OCI-LY1 (cell line): ENCODE results near the gene ALDH1A1.

Experiments used
- CTCF ChIP-seq: fragments of 200-600 bp; sonication (generic), shearing (Covaris generic); IDR thresholded peaks from 2 replicates; pipeline ENCODE4 v1.5.1; 2017; ENCODE audit warnings: mild to moderate bottlenecking, antibody characterized with exemption, low read length, moderate library complexity, mixed read lengths
- EZH2 ChIP-seq: fragments of 200-600 bp; sonication (generic), shearing (Covaris generic); IDR thresholded peaks from 2 replicates; pipeline ENCODE4 v1.8.0; 2017; ENCODE audit warnings: borderline replicate concordance, mixed run types, mild to moderate bottlenecking, antibody characterized with exemption, low read length, moderate library complexity, mixed read lengths

GRCh38 chr9:72974501-72974900, 21.6 kb upstream of the ALDH1A1 start:
- TF ChIP-seq CTCF (no peak), EZH2 (no peak)
